SJCRH30 (cell line): Measurements from ENCODE around the gene SSR1. TPM values are rescaled to one million over a fixed set of nuclear protein-coding genes. Genes with fewer than 3 reads are reported as not detected.
"Not testable (repeated sequence)": the region's sequence is repeated elsewhere in the genome, so short reads cannot be mapped to it uniquely, and the experiment has no call there.

Source experiments
- DNase-seq, 2 experiments: peaks; one replicate each; pipeline ENCODE4 v3.0.0-alpha.2; 2015 to 2020
- H3K27ac ChIP-seq: fragments of 250-450 bp; sonication (Bioruptor Pico); 2 replicates; pipeline ENCODE4 v1.5.1; 2020; ENCODE audit warnings: mild to moderate bottlenecking, moderate library complexity
- H3K27me3 ChIP-seq: fragments of 250-450 bp; sonication (Bioruptor Pico); 2 replicates; pipeline ENCODE4 v1.5.1; 2020; ENCODE audit warnings: mild to moderate bottlenecking, moderate library complexity
- H3K36me3 ChIP-seq: fragments of 250-450 bp; sonication (Bioruptor Pico); 2 replicates; pipeline ENCODE4 v1.5.1; 2020; ENCODE audit warnings: mild to moderate bottlenecking, moderate library complexity
- H3K4me1 ChIP-seq: fragments of 250-450 bp; sonication (Bioruptor Pico); 2 replicates; pipeline ENCODE4 v1.5.1; 2020; ENCODE audit warnings: mild to moderate bottlenecking, moderate library complexity
- H3K4me3 ChIP-seq: fragments of 250-450 bp; sonication (Bioruptor Pico); 2 replicates; pipeline ENCODE4 v1.5.1; 2020; ENCODE audit warnings: mild to moderate bottlenecking, moderate library complexity
- H3K9me3 ChIP-seq: fragments of 250-450 bp; sonication (Bioruptor Pico); replicated peaks from 2 replicates; pipeline ENCODE4 v1.5.1; 2020; ENCODE audit warnings: mild to moderate bottlenecking, moderate library complexity
- total RNA-seq: library from RNA; depleted of rRNA; stranded (reverse); fragments of >200 nt; shearing (Covaris generic); gene quantifications from 2 replicates; pipeline ENCODE4 v1.2.3, GENCODE V29; 2014

SSR1 gene
- total RNA-seq, 1 experiment from 2014 or later, result 52.1 TPM

DNA sequence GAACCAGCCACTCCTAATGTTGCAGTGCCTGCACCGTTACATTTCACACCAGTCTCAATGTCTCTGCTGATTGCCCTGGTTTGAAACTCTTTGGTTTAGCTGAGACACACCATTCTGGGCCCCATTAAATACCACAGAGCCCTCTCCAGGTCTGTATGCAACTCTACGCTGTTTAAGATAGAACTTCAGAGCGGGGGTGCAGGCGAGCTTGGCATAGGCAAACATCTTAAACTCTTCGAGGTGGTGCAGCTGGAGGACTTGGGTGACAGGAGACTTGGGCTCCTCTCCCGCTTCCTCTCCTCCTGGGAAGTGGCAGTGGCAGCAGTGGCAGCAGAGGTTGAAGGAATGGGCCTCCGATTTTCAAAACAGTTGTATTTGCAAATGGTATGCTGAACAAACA is 18.5 kb upstream of the SSR1 start:
- Histone ChIP-seq H3K27me3 (no peaks in the 10 kb centered on the region), H3K9me3 (no peaks in the 10 kb centered on the region), H3K27ac (no peak overlapping the region), H3K36me3 (no peaks in the 10 kb centered on the region), H3K4me3 (no peak overlapping the region), H3K4me1 (no peaks in the 10 kb centered on the region)
- DNase-seq, result no peak

DNA sequence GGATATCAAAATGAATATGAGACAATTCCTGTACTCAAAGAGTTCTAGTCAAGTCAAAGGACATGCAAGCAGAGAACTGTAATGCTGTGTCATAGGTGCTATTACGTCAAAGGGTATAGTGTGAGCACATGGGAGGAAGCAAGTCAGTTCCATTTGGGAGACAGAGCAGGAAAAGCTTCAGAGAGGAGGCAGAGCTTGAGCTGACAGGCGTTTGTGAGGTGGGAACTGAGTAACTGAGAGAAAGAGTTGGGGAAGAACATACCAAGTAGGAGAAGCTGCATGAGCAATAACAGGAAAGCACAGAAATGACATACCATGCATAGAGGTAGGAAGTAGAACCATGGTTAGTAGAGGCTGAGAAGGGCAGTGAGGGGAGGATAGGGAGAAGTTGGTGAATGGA is 15.2 kb upstream of the SSR1 start:
- DNase-seq, result no peak

DNA sequence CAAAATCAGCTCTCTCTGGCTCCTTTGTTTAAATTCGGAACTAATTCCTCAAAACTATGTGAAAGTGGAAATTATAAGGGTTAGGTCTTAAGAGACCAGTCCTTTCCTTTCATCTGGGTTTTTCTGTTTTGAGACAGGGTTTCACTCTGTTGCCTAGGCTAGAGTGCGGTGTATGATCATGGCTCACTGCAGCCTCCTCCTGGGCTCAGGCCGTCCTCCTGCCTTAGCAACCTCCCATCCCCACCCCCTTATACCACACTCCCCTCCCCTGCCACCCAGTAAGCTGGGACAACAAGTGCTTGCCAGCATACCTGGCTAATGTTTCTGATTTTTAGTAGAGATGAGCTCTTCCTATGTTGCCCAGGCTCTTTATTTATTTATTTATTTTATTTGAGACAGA is 12.8 kb upstream of the SSR1 start:
- Histone ChIP-seq H3K9me3 (no peaks in the 10 kb centered on the region), H3K27me3 (no peaks in the 10 kb centered on the region), H3K27ac (no peak overlapping the region), H3K4me3 (no peak overlapping the region), H3K4me1 (no peaks in the 10 kb centered on the region), H3K36me3 (no peaks in the 10 kb centered on the region)
- no peak for DNase-seq

More for the DNA sequence above, 15.2 kb upstream of the SSR1 start:
- no peaks in the 10 kb centered on the region for H3K27me3 ChIP-seq
- H3K27ac ChIP-seq, result no peak overlapping the region
- no peaks in the 10 kb centered on the region for H3K4me1 ChIP-seq
- no peaks in the 10 kb centered on the region for H3K36me3 ChIP-seq
- no peaks in the 10 kb centered on the region for H3K9me3 ChIP-seq
- H3K4me3 ChIP-seq, result no peak overlapping the region

DNA sequence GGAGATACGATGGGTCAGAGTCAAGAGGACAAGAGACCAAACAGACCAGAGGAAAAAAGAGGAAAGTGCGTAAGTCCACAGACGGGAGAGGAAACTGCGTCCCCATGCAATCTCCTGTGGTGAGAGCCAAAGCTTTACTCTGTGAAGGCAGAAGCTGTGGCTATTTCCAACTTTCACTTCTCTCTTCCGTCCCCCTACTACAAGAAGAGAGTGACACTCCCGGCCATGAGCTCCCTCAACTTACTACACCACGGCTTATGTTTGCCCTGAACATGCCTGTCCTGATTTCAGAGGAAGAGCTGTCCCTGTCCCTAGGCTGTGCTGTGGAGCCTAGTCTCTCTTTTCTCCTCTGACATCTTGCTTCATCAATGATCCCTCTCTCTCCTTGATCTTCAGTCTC is 11.5 kb upstream of the SSR1 start:
- H3K27ac ChIP-seq, result no peak overlapping the region
- H3K27me3 ChIP-seq, result no peaks in the 10 kb centered on the region

GRCh38 chr6:7323074-7323473 is 10.1 kb upstream of the SSR1 start:
- Histone ChIP-seq H3K36me3 (no peaks in the 10 kb centered on the region), H3K4me1 (no peaks in the 10 kb centered on the region), H3K27ac (no peak overlapping the region), H3K9me3 (no peaks in the 10 kb centered on the region), H3K27me3 (no peaks in the 10 kb centered on the region), H3K4me3 (no peak overlapping the region)
- DNase-seq, result no peak

More for the DNA sequence above, 11.5 kb upstream of the SSR1 start:
- no peaks in the 10 kb centered on the region for H3K4me1 ChIP-seq
- DNase-seq, result no peak
- no peaks in the 10 kb centered on the region for H3K36me3 ChIP-seq
- no peak overlapping the region for H3K4me3 ChIP-seq
- no peaks in the 10 kb centered on the region for H3K9me3 ChIP-seq

GRCh38 chr6:7321866-7322265 is 8.9 kb upstream of the SSR1 start:
- H3K27ac ChIP-seq, H3K36me3 ChIP-seq, H3K4me3 ChIP-seq, DNase-seq, H3K27me3 ChIP-seq, H3K4me1 ChIP-seq, H3K9me3 ChIP-seq: not testable (repeated sequence)

- not testable (repeated sequence) for H3K4me1 ChIP-seq, DNase-seq, H3K4me3 ChIP-seq, H3K36me3 ChIP-seq, H3K27me3 ChIP-seq, H3K9me3 ChIP-seq, H3K27ac ChIP-seq
Observed at GRCh38 chr6:7319406-7319805, 6.4 kb upstream of the SSR1 start.

DNA sequence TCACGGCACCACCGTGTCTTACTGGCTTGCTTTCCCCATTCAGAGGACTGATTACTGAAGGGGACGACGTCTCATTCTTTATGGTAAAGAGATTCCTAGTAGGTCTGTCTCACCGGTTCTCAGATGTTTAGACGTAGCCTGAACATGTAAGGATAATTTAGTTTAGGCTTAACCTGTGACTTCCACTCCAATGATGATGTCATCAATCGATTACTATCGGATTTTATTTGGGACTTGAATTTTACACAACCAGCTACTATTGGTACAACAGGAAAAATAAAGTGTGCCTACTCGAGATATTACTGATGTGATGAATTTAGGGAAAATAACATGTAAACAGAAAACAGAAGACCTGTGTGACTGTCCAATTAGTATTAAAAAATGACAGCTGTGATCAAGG is 4.5 kb upstream of the SSR1 start:
- Histone ChIP-seq H3K4me1 (no peaks in the 10 kb centered on the region), H3K27me3 (no peaks in the 10 kb centered on the region), H3K4me3 (no peak overlapping the region), H3K36me3 (no peaks in the 10 kb centered on the region), H3K9me3 (no peaks in the 10 kb centered on the region), H3K27ac (no peak overlapping the region)
- no peak for DNase-seq

DNA sequence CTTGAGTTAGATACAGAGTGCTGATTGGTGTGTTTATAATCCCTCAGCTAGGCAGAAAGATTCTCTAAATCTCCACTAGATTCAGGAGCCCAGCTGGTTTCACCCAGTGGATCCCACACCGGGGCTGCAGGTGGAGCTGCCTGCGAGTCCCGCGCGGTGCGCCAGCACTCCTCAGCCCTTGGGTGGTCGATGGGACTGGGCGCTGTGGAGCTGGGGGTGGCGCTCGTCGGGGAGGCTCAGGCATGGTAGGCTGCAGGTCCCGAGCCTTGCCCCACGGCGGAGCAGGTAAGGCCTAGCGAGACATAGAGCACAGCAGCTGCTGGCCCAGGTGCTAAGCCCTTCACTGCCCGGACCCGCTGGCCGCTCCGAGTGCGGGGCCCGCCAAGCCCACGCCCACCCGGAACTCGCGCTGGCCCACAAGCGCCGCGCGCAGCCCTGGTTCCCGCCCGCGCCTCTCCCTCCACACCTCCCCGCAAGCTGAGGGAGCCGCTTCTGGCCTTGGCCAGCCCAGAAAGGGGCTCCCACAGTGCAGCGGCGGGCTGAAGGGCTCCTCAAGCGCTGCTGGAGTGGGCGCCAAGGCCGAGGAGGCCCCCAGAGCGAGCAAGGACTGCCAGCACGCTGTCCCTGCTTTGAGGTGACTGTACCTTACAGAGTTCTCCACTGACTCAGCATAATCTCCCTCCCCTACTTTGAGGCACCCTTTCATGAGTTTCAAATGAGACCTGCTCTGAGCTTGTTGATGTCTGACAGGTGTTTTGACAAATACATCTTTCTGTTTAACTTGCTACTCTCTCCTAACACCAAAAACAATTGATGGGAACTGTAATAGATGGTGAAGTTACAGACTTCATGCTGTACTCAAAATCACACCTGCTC is 3.9 kb upstream of the SSR1 start:
- DNase-seq, result no peak
- Histone ChIP-seq H3K4me3 (no peak overlapping the region), H3K4me1 (no peaks in the 10 kb centered on the region), H3K36me3 (no peaks in the 10 kb centered on the region), H3K27me3 (no peaks in the 10 kb centered on the region), H3K9me3 (no peaks in the 10 kb centered on the region), H3K27ac (no peak overlapping the region)

GRCh38 chr6:7315948-7316365 is 3.0 kb upstream of the SSR1 start:
- no peak overlapping the region for H3K27ac ChIP-seq
- 0 out of 2 replicates have a peak, but pooled peaks cover 1% of the 10 kb centered on the region for H3K4me1 ChIP-seq
- no peaks in the 10 kb centered on the region for H3K36me3 ChIP-seq
- DNase-seq, result no peak
- no peaks in the 10 kb centered on the region for H3K27me3 ChIP-seq
- H3K9me3 ChIP-seq, result no peaks in the 10 kb centered on the region
- H3K4me3 ChIP-seq, result no peak overlapping the region

- not testable (repeated sequence) for DNase-seq, H3K27ac ChIP-seq, H3K36me3 ChIP-seq, H3K4me1 ChIP-seq, H3K9me3 ChIP-seq, H3K4me3 ChIP-seq, H3K27me3 ChIP-seq
Observed at GRCh38 chr6:7315087-7315947, 2.3 kb upstream of the SSR1 start.

DNA sequence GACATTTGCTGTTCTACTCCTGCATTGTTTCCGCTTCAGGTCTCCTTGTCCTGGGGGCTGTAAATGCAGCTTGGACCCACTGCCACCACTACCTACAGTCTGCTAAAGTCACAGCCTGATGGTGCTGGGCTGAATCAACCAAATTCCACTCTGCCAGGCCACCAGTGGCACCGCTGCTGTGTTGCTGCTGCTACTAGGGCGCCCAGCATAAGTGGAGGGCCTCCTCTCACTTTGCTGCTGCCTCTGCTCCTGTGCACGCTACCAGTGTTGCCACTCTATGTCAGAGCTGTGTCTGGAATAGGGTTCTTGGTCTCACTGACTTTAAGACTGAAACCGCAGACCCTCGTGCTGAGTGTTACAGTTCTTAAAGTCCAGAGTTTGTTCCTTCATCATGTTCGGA is 1.4 kb upstream of the SSR1 start:
- H3K4me1 ChIP-seq, result 0 out of 2 replicates have a peak, but pooled peaks cover 2% of the 10 kb centered on the region
- H3K27me3 ChIP-seq, result no peaks in the 10 kb centered on the region
- no peaks in the 10 kb centered on the region for H3K36me3 ChIP-seq
- H3K4me3 ChIP-seq, result no peak overlapping the region
- DNase-seq, result no peak
- H3K27ac ChIP-seq, result no peak overlapping the region
- H3K9me3 ChIP-seq, result no peaks in the 10 kb centered on the region

- Histone ChIP-seq H3K4me1 (0 out of 2 replicates have a peak, but pooled peaks cover 2% of the 10 kb centered on the region), H3K27me3 (no peaks in the 10 kb centered on the region), H3K36me3 (0 out of 2 replicates have a peak, but pooled peaks cover under 1% of the 10 kb centered on the region), H3K27ac (peak overlapping the region; percentile 57), H3K4me3 (peak overlapping the region; percentile 86), H3K9me3 (no peaks in the 10 kb centered on the region)
- DNase-seq, result no peak
Observed at GRCh38 chr6:7313505-7314165, 636 bp upstream of the SSR1 start.

DNA sequence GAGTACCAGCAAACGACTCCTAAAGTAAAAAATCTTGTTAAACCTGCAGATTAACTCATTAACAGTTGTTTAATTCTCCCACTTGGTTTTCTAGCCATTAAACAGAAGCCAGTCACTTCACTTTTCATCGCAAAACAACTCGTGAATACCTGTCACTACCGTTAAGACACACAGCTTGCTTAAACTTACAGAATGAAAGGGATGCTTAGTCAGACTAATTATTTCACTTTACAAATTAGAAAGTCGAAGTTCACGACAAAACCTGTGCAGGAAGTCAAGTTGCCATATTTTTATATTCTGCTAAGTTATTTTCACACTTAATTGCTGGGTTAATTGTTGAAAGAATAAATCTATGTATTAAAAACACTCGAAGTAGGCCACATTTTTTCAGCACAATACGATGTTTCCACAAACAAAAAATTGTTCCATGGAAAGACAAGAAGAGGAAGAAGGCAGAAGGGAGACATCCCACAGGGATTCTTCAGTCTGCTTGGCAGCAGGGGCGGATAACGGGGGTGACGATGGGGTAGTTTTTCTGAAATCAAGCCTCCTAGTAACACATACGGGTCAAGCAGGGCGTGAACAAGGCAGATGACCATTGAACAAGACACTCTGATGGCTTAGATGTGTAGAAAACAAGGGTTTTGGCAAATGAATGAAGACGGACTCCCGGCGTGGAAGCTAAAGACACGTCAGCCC is 933 bp downstream of the SSR1 start:
- H3K4me3 ChIP-seq, result peak overlapping the region; percentile 86
- DNase-seq, result no peak
- no peaks in the 10 kb centered on the region for H3K27me3 ChIP-seq
- no peaks in the 10 kb centered on the region for H3K9me3 ChIP-seq
- H3K27ac ChIP-seq, result peak overlapping the region; percentile 57; the same call in 1 of the 2 replicates
- 0 out of 2 replicates have a peak, but pooled peaks cover 9% of the 10 kb centered on the region for H3K36me3 ChIP-seq
- 0 out of 2 replicates have a peak, but pooled peaks cover 2% of the 10 kb centered on the region for H3K4me1 ChIP-seq
